Kidney capillary endothelial cell (primary cell): ENCODE results near the gene CEBPG.

ENCODE experiments used
- DNase-seq: peaks from one replicate; pipeline ENCODE4 v3.0.0-alpha.2; 2018; ENCODE audit warnings: low spot score

Gene CEBPG

DNA sequence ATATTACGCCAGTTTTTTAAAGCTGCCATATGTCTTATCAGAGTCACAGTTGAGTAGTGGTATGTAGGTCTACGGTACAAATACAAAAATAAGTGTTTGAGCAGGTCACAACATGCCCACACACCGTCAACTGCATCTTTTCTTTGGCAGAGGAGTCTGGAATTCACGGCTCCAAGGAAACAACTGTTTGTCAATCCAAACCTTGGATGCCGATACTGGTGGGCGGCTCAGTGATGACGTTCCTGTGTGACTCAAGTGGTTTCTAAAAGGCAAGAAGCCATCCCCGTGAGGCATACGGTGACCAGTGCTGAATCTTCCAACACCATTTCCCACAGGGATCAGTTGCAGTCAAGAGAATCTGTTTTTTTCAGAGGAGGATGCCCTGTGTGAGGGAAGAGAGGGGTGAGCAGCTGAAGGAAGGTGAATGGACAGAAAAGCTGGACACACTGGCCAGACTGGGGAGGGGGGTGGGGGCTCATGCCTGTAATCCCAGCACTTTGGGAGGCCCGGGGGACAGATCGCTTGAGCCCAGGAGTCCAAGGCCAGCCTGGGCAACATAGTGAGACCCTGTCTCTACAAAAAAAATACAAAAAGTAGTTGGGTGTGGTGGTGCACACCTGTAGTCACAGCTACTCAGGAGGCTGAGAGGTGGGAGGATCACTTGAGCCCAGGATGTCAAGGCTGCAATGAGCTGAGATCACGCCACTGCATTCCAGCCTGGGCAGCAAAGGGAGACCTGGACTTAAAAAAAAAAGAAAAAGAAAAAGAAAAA is 22.8 kb upstream of the CEBPG start:
- no peak for DNase-seq

DNA sequence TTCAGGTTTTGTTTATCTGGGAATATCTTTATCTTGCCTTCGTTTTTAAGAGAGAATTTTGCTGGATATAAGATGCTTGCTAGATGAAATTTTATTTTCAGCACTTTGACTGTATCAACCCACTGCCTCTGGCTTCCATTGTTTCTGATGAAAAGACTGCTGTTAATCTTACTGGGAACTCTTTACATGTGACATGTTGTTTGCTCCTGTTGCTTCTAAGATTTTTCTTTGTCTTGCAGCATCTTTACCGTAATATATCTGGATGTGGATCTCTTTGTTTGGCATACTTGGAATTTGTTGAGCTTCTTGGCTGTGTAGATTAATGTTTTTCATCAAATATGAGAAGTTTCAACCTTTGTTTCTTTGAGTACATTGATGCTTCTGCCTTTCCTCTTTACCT is 18.0 kb upstream of the CEBPG start:
- no peak for DNase-seq

DNA sequence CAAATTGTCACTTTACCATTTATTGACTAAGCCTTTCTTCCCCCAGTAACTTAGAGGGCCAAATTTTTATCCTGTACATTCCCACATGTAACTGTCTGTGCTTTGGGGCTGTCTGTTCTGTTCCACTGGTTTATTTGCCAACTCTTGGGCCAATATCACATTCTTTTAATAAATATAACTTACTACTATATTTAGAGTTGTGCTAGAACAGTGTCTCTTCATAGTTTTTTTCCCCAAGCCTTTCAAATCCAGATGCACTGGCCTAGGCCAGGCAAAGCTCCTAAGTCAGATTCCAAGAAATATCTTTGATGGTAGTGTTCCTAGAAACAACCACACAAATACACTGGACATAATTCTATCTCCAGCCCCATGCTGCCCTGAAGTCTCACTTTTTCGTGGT is 16.0 kb upstream of the CEBPG start:
- DNase-seq = no peak

DNA sequence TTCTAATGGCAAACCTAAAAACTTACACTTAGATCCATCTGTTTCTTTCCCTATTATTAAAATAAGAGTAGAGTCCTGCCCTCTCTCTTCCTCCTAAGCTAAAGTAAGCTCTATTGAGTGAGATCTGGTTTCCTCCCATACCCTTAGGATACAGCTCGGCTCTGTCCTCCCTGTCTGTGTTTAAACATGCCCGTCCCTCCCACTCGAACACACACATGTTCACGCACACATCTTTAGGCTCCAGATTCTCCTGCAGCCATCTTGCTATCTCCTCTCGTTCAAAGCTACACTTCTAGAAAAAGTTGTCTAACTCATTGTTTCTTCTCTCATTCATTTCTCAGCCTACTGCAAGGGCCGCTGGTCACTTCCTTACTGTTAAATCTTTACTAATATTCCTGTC is 15.1 kb upstream of the CEBPG start:
- no peak for DNase-seq

DNA sequence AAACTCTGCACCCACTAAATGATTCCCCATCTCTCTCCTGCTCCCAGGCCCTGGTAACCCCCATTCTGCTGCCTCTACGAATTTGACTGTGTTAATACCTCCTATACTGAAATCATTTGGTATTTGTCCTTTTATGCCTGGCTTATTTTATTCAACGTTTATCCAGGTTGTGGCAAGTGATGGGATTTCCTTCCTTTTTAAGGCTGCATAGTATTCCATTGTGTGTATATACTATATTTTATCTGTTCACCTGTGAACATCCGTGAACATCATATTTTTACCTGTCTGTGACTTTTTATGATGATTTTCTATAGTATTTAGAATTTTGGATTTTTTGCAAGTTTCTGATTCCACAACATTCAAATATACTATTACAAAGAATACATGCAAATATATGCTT is 13.9 kb upstream of the CEBPG start:
- no peak for DNase-seq

DNA sequence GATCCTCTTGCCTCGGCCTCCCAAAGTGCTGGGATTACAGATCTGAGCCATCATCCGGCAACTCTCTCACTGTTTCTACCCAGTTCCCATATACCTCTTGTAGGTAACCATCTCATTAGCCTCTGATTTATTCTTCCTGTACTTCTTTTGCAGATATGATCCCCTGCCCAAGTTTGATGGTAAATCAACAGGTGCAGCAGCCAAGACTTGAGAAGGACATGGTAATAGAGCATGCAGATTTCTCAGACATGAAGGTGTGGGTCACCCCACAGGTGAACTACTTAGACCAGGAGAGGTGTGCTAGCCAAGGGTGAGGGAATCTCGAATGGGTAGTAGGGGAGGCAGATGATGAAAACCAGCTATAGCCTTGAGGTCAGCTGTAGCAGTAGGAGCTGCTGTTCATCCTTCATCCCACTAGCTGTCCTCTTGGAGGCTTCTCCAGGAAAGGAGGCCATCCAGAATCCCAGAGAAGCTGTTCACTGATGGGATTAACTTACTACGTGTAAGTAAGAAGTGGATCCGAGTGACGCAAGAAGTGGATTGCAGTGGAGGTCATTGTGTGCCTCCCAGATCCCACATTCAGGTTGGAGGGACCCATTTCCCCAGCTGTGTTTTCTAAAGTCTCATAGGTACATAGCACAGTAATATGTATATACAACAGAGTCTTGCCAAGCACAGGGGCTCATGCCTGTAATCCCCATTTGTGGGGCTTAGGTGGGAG is 10.8 kb upstream of the CEBPG start:
- no peak for DNase-seq

DNA sequence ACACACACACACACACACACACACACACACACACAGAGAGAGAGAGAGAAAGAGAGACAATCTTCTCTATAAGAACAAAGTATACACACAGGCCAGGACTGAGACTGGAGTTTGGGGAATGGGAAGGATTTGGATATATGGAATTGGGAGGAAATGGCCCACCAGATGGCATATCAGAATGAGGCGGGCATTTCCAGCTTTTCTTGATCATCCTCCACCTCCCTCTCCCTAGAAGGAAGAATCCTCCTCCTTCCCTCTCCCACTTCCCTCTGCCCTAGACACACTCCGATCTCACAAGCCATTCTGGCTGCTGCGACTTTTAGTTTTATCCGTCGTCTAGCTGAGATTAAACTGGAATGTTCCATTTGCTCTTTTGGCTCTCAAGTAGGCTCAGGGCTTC is 10.0 kb upstream of the CEBPG start:
- no peak for DNase-seq

DNA sequence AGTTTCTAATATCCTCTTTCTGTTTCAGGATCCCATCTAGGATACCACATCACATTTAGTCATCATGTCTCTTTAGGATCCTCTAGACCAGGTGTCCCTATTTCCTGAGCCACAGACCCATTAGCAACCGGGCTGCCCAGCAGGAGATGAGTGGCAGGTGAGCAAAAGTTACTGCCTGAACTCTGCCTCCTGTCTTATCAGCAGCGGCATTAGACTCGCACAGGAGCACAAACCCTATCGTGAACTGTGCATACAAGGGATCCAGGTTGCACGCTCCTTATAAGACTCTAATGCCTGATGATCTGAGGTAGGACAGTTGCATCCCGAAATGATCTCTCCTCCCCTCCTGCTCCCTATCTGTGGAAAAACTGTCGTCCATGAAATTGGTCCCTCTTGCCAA is 7.8 kb upstream of the CEBPG start:
- no peak for DNase-seq

DNA sequence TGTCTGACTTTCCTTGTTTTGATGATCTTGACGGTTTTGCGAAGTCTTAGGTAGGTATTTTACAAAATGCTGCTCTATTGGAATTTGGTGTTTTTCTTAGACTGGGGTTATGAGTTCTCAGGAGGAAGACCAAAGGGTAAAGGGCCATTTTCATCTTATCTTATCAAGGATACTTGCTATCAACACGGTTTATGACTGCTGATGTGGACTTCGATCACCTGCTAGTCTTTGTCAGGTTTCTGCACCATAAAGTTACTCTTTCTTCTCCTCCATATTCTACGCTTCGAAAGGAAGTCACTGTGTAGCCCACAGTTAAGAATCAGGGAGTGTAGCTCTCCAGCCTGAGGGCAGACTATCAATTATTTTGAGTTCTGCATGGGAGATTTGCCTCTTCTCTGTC is 7.4 kb upstream of the CEBPG start:
- DNase-seq = no peak

DNA sequence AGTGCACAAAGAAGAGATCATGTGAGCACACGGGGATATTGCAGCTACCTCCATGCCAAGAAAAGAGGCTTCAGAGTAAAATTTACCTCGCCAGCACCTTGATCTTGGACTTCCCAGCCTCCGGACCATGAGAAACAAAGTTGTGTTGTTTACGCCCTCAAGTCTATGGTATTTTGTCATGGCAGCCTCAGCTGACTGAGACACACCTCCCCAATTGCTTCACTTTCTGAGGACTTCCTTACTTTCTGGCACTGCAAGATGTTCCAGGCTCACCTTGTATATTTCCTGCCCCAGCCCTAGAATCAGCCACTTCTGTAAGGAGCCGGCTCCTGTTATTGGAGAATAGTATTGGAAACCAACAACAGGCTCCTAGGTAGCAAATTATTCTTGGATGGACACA is 6.6 kb upstream of the CEBPG start:
- no peak for DNase-seq

DNA sequence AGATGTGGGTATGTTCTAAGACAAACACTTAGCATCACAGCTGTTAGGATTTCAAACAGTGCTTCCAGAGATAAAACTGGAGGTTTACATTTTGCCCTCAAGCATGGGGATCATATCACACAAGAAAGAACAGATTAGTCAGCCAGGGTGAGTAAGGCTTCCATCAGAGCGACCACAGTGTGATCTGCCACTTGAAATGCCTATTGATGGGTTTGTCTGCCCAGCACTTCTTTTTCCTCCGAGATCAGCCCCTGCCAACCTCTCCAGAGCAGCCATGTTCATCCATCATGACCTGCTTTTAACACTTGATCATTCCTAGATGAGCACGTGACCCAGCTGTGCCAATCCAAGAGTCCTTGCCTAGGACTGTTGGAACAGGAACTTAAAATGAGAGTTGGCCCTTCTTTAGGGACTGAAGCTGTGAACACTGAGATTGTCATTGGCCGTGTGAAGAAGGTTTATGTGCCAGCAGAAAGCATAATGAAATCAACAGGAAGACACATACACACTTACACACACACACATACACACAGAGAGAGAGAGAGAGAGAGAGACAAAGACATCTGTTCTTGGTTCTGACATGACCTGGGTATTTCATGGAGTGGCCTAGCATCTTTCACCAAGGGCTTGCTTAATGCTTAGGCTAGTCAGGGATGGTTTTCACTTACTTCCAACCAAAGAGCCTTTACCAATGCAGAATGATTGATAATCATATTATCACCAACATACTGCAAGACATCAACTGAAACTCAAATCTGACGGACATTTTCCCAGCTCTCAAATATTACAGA is 5.2 kb upstream of the CEBPG start:
- peak; percentile 3 for DNase-seq

DNA sequence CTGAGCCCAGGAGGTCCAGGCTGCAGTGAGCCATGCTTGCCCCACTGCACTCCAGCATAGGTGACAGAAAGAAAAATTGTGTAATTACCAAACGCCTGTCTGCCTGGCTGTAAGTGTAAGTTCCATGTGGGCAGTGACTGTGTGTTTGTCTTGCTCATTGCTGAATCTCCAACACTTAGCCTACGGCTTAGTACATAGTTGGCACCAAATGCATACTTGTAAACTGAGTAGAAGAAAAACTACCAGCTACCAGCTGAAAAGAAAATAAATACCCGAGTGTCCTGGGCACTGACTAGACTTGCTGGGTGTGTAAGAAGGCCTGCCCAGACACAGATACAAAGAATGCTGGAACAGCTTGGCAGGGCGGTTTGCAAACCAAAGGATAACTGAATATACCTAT is 2.7 kb upstream of the CEBPG start:
- DNase-seq = no peak

DNA sequence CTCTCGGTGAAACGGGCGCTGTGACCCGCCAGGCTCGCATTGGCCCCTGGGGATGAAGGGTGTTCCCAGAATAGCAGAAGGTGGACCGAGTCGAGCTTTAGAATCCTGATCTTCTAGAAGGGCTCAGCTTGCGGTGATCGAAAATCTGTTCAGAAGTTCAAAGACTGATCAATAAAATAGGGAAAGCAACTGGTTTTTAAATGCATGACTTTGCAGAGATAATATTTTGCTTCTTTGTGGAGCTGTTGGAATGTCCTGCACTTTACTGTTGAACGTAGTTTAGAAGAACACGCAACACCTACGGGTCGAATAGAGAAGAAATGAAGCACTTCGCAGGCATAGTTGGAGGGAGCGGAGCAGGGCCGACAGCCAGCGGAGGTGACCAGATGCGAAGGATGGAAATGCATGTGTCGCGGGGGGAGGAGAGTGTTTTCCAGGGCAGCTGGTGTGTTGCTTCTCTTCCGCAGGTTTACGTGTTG is 766 bp downstream of the CEBPG start:
- peak; percentile 46 for DNase-seq

DNA sequence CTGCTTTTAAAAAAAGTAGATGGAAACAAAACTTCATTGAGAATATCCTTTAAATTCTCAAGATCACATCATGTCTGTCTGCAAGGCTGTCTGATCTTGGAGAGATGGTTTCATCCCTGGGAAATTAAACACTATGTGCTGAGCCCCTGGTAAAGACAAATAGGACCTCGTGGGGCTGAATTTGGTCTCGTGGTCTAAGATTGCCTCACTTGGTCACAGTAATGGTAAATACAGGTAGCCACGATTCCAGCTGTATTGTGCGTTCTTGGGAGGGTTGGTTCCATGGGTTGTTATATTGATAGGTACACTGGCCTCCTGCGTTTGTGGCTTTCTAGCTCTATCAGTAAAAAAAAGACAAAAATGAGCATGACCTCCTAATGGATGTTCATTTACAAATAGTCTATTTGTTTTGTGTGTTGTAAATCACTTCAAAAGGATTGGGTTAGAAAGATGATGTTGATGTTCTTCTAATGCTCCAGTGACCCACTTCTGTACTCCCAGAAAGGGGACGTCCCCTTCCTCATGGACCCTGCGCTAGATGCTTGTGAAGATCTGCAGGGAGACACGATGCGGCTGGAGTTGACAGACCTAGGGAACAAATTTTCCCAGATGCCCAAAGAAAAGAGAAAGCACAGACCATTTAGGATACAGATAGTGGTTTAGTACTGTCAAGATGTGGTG is 1.8 kb downstream of the CEBPG start:
- DNase-seq = no peak

DNA sequence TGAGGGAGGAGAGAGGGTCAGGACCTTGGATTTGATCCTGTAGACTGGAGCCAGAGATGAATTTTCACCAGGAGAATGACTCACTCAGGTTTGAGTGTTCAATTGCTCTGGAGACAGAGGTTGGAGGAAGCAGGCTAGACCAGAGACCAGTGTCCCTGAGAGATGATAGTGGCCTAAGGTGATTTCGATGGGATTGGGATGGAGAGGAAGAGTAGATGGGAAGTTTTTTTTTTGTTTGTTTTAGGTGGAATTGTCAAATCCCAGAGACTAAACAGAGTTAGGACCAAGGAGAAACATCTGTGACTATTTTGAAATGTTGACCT is 2.3 kb downstream of the CEBPG start:
- peak; percentile 70 for DNase-seq

DNA sequence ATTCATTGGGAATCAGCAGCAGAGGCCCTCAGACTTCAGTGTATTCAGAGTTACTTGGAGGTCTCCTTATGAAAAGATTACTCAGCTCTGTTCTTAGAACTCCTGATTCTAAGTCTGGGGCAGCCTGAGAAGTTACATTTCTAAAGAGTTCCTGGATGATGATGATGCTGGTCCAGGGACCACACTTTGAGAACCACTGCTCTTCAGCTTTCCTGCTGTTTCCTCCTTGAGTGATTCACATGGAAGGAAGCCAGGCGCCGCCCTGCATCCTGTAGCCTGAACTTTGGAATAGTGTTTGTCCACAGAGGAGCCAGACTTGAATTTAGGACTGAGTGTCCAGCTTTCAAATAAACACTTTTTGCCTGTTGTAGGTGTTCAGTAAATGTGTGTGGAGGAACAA is 2.9 kb downstream of the CEBPG start:
- peak; percentile 96 for DNase-seq

DNA sequence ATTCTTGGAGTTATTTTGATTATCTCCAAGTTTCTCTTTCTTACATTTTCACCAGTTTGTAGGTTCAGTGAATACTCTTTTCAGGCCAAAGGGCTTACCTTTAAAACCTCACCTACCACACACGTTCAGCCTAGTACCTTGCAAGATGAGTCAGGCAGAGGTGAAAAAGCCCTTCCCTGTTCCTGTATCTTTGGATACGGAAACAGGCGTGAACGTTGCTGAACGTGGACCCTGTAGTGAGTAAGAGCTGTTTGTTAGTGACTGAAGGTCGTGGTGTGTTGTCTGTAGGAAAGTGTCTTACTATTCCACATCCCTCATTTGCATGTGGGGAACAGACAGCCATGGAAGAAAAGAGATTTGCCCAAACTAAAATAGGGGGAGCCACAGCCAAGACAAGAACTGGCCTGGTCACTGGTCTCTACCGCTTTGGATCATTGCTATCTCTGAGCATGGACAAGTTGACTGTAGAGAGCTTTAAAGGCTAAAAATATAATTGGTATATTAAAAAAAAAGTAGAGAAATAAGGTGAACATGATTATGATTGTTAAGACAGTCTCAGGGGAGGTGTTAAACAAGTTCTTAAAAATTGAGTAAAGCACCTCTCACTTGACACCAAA is 3.5 kb downstream of the CEBPG start:
- DNase-seq = peak; percentile 70

DNA sequence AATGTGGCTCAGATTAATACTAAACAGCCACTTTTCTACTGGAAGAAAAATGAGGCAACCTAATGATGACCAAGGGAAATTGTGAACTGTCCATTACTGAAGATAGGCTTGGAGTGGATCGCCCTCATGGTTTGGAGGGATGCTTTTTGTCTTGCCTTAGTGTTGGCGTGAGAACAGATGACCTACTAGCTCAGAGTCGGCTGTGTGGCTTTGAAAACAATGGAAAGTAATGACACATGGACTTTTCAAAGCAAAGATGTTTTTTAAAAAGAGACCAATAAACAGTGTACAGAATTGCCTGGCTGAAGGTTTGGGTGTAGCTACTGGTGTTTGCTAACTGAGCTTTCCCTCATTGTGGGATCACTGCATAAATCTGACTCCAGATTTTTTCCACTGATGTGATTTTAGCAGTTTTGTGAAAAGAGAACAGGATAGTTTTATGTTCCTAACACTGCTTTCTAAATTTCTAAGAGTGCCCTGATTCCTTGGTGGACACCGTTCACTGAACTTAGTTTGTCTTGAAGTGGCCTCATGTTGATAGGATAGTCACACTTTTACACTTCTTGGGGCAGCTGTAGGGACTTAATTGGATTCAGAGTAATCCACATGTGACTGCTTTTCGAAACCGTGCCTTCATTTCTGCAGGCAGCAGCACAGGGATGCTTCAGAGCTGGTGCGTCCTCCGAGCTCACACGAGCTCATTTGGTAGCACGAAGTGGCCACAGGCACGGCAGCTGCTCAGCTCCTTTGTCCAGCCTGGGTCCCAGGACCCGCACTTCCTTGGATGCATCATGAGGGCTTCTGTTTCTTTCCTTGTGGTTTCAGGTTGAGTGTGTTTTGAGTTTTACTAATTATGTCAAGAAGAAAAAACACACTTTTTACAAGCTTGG is 4.3 kb downstream of the CEBPG start:
- peak; percentile 63 for DNase-seq

DNA sequence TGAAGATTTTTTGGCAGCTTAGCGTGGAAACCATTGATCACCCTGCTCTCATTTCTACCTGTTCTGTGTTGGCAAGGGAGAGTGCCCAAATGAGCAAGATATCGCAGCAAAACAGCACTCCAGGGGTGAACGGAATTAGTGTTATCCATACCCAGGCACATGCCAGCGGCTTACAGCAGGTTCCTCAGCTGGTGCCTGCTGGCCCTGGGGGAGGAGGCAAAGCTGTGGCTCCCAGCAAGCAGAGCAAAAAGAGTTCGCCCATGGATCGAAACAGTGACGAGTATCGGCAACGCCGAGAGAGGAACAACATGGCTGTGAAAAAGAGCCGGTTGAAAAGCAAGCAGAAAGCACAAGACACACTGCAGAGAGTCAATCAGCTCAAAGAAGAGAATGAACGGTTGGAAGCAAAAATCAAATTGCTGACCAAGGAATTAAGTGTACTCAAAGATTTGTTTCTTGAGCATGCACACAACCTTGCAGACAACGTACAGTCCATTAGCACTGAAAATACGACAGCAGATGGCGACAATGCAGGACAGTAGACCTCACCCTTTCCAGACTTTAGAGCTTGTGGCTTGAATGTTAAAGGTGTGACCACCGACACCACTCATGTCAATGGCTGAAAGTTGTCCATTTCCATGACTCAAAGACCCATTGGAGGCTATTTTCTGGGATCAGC is 5.8 kb downstream of the CEBPG start:
- DNase-seq = no peak

DNA sequence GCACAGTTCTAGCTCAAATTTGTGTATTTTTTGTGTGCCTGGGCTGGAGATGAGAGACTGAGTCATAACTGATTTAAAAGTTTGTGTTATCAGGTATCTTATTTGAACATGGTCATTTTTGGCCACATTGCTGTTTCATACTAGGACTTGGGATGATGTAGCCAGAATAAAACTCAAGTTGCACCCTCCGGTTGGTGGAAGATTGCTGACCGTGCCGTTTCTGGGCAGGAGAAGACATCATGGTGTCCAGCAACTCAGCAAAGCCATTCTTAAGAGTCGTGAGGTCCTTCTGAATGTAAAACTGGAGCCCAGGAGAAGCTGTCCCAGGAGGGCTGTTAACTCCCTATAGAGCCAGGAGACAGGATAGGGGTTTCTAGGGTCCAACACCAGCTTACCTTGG is 7.6 kb downstream of the CEBPG start:
- DNase-seq = no peak
